CD4-positive, alpha-beta T cell treated with Interleukin-17A for 4 hours (primary cell): ENCODE data around the gene D2HGDH.
"Not testable (repeated sequence)": the region's sequence is repeated elsewhere in the genome, so short reads cannot be mapped to it uniquely, and the experiment has no call there.

Experiments used
- DNase-seq: peaks from one replicate; pipeline ENCODE4 v3.0.0-alpha.2; 2020; ENCODE audit warnings: mixed read lengths

The D2HGDH gene

DNA sequence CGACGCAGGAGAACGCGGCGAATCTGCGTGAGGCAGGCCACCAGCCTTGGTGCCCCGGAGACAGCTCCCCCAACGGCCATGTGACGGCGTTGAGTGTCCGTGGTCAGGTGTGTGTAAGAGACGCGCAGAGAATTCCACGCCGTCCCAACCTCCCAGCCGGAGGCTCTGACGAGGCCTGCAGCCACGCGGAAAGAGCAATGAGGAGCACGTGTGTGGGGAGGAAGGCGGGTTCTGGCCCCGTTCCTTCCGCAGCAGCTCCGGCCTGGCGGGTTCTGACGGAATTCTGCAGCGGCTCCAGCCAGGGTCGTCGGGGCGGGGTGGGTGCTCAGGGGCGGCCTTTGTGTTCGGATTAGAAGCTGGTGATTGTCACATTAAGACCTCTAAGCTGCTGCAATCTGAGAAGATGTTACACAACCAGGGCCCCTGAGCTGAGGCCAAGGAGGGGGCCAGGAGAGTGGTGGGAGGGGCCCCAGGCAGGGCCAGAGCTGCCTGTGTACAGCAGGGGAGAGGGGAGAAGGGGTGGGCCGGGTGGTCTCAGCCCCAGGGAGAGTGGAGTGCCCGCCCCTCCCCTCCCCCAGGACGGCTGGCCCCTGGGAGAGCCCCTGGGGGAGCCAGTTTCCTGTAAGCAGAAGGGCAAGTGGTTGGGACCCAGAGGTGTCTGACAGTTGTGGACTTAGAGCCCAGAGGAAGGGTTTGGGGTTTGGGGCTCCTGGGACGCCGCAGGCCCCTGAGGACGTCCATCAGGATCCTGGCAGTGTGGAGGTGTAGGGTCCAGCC is 37.0 kb downstream of the D2HGDH start:
- DNase-seq, result no peak

DNA sequence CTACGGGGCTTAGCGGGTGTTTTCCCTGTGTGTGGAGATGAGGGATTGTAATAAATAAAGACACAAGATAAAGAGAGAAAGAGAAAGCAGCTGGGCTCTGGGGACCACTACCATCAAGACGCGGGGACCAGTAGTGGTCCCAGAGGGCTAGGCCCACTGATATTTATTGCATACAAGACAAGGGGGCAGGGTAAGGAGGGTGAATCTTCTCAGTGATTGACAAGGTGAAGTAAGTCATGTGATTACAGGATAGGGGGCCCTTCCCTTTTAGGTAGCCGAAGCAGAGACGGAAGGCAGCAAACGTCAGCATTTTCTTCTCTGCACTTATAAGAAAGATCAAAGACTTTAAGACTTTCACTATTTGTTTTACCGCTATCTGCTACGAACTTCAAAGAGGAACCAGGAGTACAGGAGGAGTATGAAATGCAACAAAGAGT is 37.7 kb downstream of the D2HGDH start:
- peak; percentile 22 for DNase-seq

DNA sequence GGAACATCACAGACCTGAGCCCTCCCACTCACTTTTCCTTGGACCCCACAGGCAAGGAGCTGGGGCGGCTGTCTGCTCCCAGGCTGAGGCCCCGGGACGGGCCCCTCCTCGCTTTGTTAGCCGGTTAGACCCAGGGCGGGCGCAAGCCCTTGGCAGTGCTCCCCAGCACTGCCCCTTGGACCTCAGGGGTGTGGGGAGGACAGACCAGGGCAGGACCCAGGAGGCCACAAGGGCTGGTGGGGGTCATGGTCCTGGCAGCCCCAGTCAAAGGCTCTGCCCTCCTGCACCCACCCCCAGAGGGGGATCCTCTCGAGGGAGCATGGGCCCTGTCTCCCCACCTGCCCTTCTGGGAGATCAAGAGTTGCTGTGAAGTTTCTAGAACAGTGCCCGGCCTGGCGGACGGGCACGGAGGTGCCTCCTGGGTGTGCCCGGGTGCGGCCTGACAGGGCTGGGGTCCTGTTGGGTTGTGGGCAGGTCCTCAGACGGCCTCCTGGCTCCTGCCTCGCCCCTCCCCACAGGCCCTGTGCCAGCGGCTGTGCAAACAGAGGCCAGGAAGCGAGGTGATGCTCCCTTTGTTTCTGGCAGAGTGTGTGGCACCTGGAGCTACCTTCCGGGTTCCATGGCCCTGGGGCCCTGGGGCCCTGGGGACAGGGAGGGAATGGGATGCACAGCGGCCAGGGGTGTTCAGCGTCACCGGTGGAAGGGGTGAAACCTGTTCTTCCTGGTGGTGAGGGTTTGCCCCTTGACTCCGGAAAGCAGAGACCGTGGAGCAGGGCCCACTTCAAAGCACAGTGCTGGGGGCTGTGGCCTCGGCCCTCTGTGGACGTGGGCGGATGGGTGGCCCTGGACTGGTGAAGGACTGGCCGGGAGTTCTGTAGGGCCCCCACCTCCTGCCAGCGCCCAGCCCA is 39.3 kb downstream of the D2HGDH start:
- DNase-seq, result no peak

DNA sequence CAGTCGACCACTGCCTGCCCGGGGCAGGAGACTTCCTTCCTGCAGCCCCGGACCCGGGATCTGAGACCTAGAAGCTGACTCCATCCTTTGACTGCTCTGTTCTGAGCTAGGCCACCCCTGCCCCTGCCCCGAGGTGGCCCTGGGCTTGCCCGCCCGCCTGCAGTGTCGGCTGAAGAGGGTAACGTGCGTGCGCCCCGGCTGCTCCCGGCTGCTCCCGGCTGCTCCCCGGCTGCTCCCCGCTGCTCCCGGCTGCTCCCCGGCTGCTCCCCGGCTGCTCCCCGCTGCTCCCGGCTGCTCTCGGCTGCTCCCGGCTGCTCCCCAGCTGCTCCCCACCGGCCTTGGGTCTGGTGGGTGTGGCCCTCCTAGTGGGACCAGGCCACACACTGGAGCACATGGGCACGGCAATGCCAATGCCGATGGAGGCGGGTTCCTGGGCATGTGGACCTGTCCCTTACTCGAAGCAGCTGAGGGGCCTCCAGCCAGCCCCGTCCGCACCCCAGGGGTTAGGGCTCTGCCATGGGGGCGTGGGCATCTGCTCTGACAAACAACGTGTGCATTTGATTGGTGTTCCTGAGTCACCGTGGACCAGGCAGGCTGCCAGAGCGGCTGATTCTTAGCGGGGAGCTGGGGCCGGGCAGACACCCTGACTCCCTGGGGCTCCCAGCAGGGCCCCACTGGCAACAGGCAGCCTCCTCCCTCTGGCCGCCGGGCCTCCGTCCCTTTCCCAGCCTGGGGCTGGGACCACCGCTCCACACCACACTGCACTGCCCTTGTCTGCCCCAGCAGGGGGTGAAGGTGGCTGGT is 40.2 kb downstream of the D2HGDH start:
- DNase-seq, result no peak

DNA sequence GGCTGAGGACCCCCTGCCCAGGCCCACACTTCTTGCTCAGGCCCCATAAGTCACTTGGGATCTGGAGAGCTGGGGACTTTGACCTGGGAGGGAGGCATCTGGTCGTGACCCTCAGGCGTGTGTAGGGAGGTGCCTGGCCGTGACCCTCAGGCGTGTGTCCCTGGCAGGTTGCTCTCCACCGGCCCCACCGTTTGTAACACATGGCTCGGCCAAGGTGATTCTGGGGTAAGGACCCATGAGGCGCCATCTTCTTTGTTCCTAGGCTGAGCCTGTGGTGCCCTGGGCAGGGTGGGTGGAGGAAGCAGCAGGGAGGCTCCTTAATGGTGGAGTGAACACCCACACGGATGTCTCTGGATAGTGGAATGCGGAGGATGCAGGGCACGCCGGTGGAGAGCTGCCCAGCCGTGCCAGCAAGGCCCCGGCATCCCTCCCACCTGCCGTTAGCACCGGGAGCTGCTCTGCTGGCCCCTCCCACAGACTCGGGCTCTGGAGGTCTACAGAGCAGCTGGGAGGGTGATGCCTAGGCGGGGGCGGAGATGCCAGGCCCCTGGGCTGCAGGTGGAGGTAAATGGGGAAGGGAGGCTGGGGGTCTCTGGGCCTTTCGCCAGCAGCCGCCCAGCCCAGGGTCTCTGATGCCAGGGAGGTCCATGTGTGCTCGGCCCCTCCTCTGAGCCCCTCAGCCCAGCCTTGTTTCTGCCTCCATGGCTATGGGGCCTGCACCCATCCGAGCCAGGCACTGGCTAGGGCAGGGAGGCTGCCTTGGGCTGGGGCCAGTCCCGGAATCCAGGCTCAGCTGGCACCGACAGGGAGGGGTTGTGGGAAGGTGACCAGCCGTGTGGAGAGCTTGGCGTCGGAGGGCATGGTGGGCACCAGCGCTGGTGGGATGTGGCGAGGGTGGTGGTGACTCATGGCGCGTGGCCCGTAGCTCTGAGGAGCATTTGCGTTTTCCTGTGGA is 41.1 kb downstream of the D2HGDH start:
- DNase-seq, result no peak

DNA sequence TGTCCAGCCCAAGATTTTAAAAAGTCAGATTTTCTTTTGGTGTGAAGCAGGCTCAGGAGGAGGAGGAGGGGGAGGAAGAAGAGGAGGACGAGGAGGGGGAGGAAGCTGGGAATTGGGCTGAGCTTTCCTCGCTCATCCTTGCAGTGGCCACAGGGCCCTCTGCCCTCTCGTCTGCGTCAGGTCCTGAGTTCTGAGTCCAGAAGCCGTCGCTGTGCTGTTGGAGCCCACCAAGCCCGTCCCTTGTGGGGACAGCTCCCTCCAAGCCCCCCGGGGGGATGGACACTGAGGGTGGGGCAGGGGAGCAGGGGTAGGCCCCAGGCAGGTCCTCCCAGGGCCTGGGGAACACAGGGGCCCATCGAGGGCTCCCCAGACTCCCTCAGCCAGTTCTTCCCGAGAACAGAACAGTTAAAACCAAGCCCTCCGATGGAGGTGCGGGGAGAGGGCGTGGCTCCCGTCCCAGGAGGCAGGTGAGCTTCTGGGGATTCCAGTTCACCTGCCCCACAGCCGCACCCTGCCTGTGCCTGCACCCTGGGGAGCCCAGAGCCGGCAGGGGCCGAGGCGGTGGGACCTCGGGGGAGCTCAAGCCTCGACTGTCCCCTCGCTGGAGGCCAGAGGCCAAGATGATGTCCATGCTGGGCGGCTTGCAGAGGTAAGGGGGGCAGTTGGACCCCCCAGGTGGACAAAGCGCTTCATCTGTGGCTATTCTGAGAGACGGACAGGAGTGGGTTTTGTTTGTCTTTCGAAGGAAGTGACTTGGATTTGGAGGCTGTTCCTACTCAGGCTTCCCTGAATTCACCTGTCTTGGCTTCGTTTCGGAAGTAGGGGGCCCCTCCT is 42.1 kb downstream of the D2HGDH start, which contains the start of gene GAL3ST2:
Gene GAL3ST2, plus strand, starts transcription at position 487 of the 834 bp plus-strand sequence. Its CDS starts 134 bp downstream, at position 621.
- DNase-seq, result no peak

DNA sequence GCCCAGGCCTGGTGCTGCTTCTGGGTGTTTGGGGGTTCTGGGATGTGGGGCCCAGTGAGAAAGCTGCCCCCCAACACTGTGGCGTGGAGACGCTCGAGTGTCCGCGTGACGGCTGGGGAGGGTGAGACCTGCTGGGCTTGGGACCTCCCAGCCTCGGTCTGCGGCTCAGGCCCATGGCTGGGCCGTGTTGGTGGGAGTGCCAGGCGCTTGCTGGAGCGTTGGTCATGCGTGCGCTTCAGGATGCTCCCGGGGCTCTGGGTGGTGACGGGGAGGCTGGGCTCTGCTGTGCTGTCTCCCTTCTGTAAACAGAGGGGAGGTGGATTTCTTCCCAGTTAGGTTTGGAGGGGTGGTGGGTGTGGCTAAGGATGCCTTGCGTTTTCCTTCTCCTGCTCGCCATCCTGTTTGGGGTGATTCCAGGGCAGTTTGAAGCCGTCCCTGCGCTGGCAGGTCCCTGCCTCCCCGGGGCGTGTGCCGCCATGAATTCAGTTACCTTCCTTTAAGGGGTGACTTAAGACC is 42.8 kb downstream of the D2HGDH start:
- no peak for DNase-seq

DNA sequence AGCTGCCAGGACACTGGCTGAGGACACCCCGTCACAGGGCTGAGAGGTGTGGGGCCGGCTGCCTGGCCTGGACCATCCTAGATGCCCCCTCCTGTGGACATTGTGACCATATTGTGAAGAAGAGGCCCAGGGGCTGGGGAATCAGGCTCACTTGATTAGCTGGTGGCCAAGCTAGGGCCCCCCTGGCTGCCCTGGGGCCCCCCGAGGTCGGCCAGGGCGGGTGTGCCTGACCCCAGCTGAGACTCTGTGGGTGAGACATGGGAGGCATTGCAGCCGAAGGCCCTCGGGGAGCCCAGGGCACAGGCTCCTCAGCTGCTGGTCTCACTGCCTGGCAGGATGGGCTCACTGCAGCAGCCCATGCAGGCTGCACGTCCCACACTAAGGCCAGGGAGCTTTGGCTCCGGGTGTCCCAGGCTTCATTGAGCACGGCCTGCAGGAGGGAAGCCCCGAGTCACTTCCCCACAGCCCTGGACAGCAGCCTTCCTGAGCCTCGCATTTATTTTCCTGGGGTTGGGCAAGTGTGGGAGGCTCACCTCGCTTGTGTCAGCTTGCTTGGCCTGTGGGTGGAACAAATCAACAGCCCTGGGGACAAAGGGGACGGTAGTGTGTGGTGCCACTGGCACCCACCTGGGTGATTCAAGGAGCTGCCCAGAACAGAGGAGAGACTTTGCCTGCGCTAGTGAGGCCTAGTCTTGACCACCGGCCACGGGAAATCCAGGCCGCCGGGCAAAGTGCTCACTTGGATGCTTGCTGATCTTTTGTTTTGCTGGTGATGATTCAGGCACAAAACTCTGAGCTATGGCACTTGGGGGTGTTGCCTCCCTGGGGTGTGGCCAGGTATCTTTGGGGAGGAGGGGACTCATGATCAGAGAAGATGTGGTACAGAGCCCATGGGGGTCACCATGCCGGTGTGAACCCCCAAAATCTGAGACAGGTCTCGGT is 43.5 kb downstream of the D2HGDH start:
- DNase-seq, result no peak

DNA sequence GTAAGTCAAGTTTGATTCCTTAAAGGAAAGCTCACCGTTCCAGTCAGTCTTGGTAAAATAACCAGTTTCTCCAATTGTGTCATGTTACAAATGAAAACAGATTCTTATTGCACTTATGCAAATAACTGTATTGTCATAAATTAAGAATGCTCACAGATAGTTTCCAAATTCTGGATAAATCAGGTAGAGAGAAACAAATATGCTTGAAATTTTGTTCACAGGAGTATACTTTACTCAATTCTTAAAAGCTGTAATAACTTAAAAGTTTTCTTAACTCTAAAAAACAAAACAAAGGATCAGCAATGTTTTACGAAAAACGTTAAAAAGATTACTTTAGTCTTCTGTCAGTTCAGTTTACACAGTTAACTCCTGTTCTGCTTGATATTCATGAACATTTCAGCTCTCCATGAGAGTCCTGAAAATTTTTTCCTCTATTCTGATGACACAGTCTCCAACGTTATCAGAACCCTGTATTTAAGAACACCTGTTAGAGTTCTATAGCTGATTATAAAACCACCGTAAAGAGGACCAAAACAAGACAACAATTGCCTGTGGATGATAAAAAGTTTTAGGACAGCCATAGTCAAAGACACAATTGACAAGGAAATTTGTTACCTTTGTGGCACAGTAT is 46.6 kb downstream of the D2HGDH start:
- no peak for DNase-seq

DNA sequence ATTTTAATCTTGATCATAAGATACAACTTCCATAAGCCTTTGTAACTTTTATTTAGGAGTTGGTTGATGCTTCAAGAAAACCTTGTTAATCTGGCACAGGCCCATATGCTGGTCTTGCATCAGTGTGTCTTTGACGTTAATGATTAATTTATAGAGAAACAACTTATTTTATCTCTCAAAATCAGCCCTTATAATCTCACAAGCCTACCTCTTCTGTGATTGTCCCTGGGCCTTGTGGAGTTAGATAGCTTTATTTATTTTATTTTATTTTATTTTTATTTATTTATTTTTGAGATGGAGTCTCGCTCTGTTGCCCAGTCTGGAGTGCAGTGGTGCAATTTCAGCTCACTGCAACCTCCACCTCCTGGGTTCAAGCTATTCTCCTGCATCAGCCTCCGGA is 47.6 kb downstream of the D2HGDH start:
- DNase-seq, result not testable (repeated sequence)

DNA sequence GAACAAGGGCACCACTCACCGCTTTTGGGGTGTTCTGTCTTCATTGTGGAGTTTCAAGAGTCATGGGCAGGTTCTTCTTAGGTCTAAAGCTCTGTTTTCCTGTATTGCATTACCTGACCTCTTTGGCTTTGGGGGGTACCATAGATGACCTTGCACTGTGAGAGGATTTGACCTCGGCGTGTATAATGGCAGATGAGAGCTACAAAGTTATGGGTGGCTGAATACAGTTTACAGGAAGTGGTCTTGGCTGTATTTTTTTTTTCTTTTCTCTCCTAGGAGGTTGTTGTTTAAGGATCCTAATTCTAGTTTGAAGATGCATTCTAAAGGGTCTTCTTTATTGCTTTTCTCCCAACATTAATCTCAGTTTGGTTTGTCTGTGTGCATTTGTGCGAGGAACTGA is 53.7 kb downstream of the D2HGDH start:
- DNase-seq, result no peak

DNA sequence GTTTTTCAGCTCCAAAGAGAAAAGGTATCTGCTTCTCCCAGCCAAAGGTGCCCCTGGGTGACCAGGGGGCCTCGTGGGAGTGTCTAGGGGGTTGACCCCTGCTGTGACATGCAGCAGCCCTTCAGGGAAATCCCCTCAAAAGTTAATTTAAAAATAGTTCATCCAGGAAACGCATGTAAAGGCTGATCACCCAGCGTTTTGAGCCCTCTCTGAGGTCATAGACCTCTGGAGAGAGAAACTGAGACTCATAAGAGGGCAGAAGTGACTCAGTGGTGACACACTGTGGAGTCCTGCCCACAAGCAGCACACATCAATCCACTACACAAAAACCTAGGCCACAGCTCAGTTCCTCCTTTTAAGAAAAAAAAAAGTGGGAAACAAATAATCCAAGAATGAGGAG is 54.1 kb downstream of the D2HGDH start:
- no peak for DNase-seq

DNA sequence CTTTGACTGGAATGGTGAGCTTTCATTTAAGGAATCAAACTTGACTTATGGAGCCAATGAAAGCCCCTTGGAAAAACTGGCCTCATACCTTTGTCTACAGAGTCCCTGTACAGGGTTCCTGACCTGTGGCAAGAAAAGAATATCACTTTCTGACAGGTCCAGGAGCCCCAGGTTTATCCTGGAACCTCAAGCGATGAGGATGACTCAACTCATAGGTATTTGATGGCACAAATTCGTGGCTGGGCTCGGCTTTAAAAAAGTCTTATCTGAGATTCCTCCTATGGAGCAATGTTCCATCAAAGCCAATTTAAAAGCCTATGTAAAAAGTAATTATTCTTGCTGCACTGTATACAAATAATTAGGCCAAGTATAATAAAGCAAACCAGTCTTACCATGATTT is 57.0 kb downstream of the D2HGDH start:
- DNase-seq, result not testable (repeated sequence)

DNA sequence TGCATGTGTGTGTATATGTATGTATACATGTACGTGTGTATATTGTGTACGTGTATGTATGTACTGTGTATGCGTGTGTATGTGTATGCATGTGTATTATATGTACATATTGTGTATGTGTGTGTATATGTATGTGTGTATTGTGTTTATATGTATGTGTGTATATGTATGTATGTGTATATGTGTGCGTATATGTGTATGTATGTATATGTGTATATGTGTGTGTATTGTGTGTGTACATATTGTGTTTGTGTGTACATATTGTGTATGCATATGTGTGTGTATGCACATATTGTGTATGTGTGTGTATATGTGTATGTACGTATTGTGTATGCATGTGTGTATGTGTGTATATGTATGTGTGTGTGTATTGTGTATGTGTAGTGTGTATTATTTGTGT is 59.0 kb downstream of the D2HGDH start:
- no peak for DNase-seq

DNA sequence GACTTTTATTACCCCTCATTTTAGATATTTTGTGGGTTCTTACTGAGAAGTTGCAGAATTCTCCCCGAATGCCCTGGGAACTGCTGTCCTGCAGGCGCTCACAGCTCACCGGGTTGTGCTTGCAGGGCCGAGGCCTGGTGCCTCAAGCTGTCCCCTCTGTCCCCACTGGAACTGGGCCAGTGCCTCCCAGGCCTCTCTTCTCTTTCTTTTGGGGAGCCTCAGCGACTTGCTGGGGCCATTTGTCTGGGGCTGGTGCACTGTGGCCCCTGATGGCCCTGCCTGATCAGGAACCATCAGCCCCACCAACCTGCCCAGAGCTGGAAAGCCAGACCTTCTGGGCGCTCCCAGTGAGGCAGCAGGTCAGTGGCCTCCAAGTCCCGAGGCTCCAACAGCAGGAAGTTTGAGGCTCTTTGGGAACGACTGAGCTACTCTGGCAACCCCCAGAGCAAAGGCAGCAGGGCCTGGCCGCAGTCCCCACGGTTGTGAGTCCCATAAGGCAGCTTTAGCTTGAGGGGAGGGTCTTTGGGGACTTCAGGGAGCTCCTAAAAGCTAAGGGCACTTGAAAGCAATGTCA is 59.9 kb downstream of the D2HGDH start:
- DNase-seq, result no peak

DNA sequence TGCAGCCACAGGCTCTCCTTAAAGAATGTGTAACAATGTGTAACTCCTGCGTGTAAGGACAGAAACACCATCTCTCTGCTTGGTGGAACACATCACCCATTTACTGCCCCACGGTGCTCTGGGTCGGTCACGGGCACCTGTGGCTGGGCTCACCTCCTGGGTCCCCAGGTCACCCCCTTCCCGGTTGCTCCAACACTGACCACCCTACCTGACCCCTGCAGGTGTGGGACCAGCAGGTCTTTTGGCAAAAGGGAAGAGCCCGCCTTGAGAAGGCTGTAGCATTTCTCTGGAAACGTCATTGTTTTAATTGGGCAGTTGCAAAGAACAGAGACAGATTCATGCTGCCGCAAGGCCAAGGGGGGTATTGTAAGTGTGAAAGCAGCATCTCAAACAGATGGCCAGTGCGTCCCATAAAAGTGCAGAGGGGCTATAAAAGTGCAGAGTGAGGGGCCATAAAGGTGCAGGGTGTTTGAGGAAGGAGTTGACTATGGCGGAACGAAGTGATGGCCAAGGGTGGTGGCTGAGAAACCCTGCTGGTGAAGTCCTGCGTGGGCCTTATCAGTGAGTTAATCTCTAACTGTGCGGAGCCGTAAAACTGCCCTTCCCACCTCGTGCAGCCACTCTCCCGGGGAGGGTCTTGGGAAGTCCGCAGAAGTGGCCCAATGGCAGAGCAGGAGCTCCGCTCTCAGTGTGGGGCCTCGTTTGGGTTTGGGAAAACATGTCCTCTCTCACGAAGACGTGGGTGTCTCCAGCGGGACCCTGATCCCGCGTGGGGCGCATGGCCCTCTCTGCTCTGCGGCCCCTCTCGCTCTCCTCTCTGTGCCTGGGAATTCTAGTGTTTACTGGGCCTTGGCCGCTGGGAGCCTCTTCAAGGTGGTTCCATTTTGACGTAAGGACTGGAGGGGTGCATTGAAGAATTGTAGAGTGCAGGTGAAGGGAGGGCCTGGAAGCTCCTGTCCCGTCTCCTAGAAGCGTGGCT is 60.9 kb downstream of the D2HGDH start:
- no peak for DNase-seq

DNA sequence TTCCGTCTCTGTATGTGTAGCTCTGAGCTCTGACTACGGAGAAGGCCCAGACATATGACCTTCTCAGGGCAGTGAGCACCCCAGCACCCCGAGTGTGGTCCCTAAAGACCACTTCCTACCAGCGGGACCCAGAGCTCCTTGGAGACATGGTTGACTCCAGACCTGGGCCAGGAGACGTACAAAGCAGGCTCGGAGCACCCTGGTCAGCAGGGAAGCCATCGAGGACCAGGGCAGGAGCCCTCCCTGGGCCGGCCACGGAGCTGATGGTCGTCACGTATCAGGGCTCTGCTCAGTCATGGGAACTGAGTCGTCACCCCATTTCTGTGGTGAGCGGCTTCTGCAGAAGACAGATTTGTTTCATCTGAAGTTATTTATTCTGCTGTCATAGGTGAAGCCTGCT is 61.8 kb downstream of the D2HGDH start:
- no peak for DNase-seq
